ENCODE measurements around the gene KCP. TPM values are rescaled to one million over a fixed set of nuclear protein-coding genes. Genes with fewer than 3 reads are reported as not detected.
"Not testable (repeated sequence)": the region's sequence is repeated elsewhere in the genome, so short reads cannot be mapped to it uniquely, and the experiment has no call there.

KCP gene
- total and polyA plus RNA-seq, 2 of the 13 experiments (the other 11 are each of a cell fraction or from before 2014, with no cell fraction given) = 0.37 to 1.0 TPM

DNA sequence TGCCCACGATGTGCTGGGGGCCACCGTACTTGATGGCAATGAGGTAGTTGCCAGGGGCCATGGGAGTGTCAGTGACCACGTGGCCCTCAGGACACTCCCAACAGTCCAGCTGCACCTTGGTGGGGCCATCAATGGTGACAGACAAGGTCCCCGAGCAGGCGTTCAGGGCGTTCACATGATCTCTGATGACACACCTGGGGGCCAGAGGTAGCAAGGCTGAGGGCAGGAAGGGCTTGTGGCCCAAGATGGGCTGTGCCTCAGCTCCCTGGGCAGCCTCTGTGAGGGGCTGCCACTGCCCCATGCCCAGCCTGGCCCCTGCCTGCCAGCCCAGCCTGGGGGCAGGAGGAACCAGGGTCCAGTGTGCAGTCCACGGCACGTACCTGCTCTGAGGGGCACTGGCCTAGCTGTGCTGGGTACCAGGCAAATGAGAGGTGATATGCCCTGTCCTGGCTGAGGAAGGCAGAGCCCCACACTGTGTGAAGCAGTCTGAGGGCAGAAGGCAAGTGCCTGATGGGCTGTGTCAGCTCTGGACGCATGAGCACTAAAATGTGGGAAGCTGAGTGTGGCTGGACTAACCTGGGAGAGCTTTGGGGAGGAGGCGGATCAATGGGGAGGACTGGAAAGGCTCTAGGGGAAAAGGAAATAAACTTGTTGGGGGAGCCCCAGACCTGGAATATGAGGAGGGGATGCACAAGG lies 3.5 kb upstream of the KCP start:
- DNase-seq (ENCODE audit: low spot score) (no peak), ATAC-seq (no peak), FAIRE-seq (no peak)
- intact Hi-C loops (cut with micrococcal nuclease; ENCODE audit: unreplicated experiment) (no loop called here), in situ Hi-C loops (cut with HindIII; ENCODE audit: extremely low pct_ligation_motif_present, low pct_unique_long_range_greater_than_20kb) (no loop called here)
- BruUV-seq (replicated peaks) = no TSS peak
- no peaks in the 10 kb centered on the region for H4K20me1 ChIP-seq (ENCODE audit: insufficient read depth, low read length)
- H3K27ac ChIP-seq (ENCODE audit: extremely low read length, insufficient read depth, low read length) = no peak overlapping the region
- H3K9ac ChIP-seq (ENCODE audit: insufficient read depth, low read depth, low read length) = no peak overlapping the region
- no peaks in the 10 kb centered on the region for H3K79me2 ChIP-seq (ENCODE audit: insufficient read depth, low read length)
- H3K4me2 ChIP-seq (ENCODE audit: low read depth, low read length) = no peak overlapping the region
- TF ChIP-seq, protein P1, sequence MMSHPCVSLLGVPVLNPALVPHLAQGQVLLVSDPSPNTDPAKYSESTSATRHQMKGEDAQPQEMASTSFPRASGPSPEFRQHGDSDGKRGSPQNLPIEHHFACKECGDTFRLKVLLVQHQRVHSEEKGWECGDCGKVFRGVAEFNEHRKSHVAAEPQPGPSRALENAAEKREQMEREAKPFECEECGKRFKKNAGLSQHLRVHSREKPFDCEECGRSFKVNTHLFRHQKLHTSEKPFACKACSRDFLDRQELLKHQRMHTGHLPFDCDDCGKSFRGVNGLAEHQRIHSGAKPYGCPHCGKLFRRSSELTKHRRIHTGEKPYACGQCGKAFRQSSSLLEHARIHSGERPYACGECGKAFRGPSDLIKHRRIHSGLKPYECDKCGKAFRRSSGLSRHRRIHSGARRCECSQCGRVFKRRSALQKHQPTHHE (CRISPR knock-in tag; IDR thresholded peaks at IDR 0.05; ENCODE audit: borderline replicate concordance) = no peak
- TF ChIP-seq ZNF263 (CRISPR knock-in tag; IDR thresholded peaks at IDR 0.05) = 0 out of 2 replicates have a peak, but pooled peaks have one; percentile 41
- ChIA-PET CTCF (ENCODE audit: low intra/inter-chr PET ratio, low total read pairs) (no interaction called here), POLR2A (no interaction called here)
- H3K27me3 ChIP-seq (ENCODE audit: control insufficient read depth in 1 of 2, insufficient read depth in 2 of 2, low read length in 2 of 2) = peaks cover 2 to 47% of the 10 kb centered on the region in 2 experiments; a peak in 3 of 5 replicates
- WGBS (ENCODE audit: low lambda C conversion rate) = 30% methylated on average over 4 of the region's 10 CpGs
- H3K4me3 ChIP-seq (replicated peaks in 1 of 3; ENCODE audit: insufficient read depth in 1 of 3, low read depth in 2 of 3, low read length in 3 of 3) = no peak overlapping the region
- H3K4me1 ChIP-seq (ENCODE audit: insufficient read depth, low read length) = peaks cover 26% of the 10 kb centered on the region
- H3K9me3 ChIP-seq (ENCODE audit: low read length) = no peaks in the 10 kb centered on the region
- no peak overlapping the region for H2AFZ ChIP-seq (ENCODE audit: low read length)
- no peaks in the 10 kb centered on the region for H3K36me3 ChIP-seq (replicated peaks in 1 of 2; ENCODE audit: control insufficient read depth in 1 of 2, insufficient read depth in 2 of 2, low read length in 2 of 2)

DNA sequence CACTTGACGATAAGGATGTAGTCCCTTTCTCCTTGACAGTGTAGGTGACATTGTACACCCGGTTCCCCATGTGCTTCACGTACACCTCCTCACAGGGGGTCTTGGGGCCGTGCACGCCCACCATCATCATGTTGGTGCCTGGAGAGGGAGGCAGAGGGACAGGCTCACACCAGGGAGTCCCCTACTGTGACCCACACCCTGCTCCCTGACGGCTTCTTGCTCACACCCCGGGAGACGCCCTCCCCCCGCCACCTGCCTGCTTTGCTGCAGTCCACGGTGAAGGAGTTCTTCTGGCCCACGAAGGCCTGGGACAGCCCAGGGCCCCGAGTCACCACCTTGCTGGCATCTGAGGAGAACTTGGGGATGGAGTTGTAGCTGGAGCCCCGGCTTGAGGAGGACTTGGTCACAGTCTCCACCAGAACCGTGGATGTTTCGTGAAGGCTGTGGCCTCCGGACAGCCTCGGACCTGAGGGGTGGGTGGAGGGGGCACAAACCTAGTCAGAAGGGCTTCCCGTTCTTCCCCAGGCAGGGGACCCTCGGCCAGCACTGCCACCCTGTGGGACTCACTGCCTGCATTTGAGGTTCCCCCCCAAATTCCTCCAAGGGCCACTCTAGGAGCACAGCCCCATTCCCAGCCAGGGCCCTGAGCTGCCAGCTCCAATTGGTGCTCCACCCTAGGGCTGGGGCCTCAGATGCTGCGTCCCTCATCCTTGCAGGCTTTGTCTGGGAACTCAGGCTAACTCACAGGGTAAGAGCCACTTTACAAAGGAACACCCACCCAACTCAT lies 2.4 kb upstream of the KCP start:
- H3K9ac ChIP-seq (ENCODE audit: insufficient read depth, low read depth, low read length); POLR2A ChIA-PET; FAIRE-seq; H3K79me2 ChIP-seq (ENCODE audit: insufficient read depth, low read length); H3K4me3 ChIP-seq (replicated peaks in 1 of 3; ENCODE audit: insufficient read depth in 1 of 3, low read depth in 2 of 3, low read length in 3 of 3); in situ Hi-C loops (cut with HindIII; ENCODE audit: extremely low pct_ligation_motif_present, low pct_unique_long_range_greater_than_20kb); H3K36me3 ChIP-seq (replicated peaks in 1 of 2; ENCODE audit: control insufficient read depth in 1 of 2, insufficient read depth in 2 of 2, low read length in 2 of 2); H3K9me3 ChIP-seq (ENCODE audit: low read length); H3K27ac ChIP-seq (ENCODE audit: extremely low read length, insufficient read depth, low read length); H2AFZ ChIP-seq (ENCODE audit: low read length); intact Hi-C loops (cut with micrococcal nuclease; ENCODE audit: unreplicated experiment); CTCF ChIA-PET (ENCODE audit: low intra/inter-chr PET ratio, low total read pairs); H3K4me2 ChIP-seq (ENCODE audit: low read depth, low read length); BruUV-seq (replicated peaks); DNase-seq (ENCODE audit: low spot score); ATAC-seq; H4K20me1 ChIP-seq (ENCODE audit: insufficient read depth, low read length): not testable (repeated sequence)
- peaks cover 2 to 53% of the 10 kb centered on the region in 2 experiments; a peak in 3 of 5 replicates for H3K27me3 ChIP-seq (ENCODE audit: control insufficient read depth in 1 of 2, insufficient read depth in 2 of 2, low read length in 2 of 2)
- WGBS (ENCODE audit: low lambda C conversion rate) = 80% methylated on average over 1 of the region's 20 CpGs
- H3K4me1 ChIP-seq (ENCODE audit: insufficient read depth, low read length) = peaks cover 26% of the 10 kb centered on the region
